HCT116 (cell line): ENCODE measurements around the gene HCFC1. TPM values are rescaled to one million over a fixed set of nuclear protein-coding genes. Genes with fewer than 3 reads are reported as not detected.

ENCODE experiments used
- microRNA counts: library from miRNA; unstranded; fragments of <30 nt; microRNA quantifications from one replicate; lab custom pipeline; 2015
- microRNA-seq: library from miRNA; unstranded; fragments of <30 nt; microRNA quantifications from one replicate; pipeline ENCODE4, GENCODE V29; 2016; ENCODE audit warnings: borderline number of aligned reads
- total RNA-seq: library from RNA; stranded (reverse); gene quantifications from one replicate; pipeline ENCODE4 v1.2.1, GENCODE V29; 2021; ENCODE audit not compliant: unreplicated experiment

HCFC1 gene
- total RNA-seq, 1 experiment from 2014 or later: 72.8 TPM

MicroRNA genes within 50 kb of the gene (microRNA counts, 767-probe panel; counts per million panel counts)
- microRNA hsa-miR-718 (lab: Ali Mortazavi, UCI): not detected

Small RNA genes lying within 50 kb of the gene (microRNA-seq; reads per million reads assigned to microRNA genes)
- not detected for gene MIR3202-1
- gene MIR3202-2: not detected
- gene MIR718: not detected

Other genes with a start within 250 kb of the HCFC1 start
- gene BCAP31, start 247.4 kb downstream of the HCFC1 start, total RNA-seq: 185 TPM
- 7.1 TPM for gene ABCD1, start 247.0 kb downstream of the HCFC1 start, total RNA-seq
- 4.8 TPM for gene PLXNB3, start 207.6 kb downstream of the HCFC1 start, total RNA-seq
- gene SRPK3, start 190.8 kb downstream of the HCFC1 start, total RNA-seq: not detected
- gene IDH3G, start 177.4 kb downstream of the HCFC1 start, total RNA-seq: 49.7 TPM
- 182 TPM for gene SSR4, start 177.2 kb downstream of the HCFC1 start, total RNA-seq
- gene PDZD4, start 141.3 kb downstream of the HCFC1 start, total RNA-seq: 0.30 TPM
- 14.8 TPM for gene L1CAM, start 85.6 kb downstream of the HCFC1 start, total RNA-seq
- gene AVPR2, start 67.1 kb downstream of the HCFC1 start, total RNA-seq: not detected
- gene ARHGAP4, start 45.6 kb downstream of the HCFC1 start, total RNA-seq: 67.4 TPM
- 124 TPM for gene NAA10, start 36.8 kb downstream of the HCFC1 start, total RNA-seq
- 1.3 TPM for gene RENBP, start 27.2 kb downstream of the HCFC1 start, total RNA-seq
- 12.6 TPM for gene TMEM187, start 936 bp upstream of the HCFC1 start, total RNA-seq
- gene IRAK1, start 48.1 kb upstream of the HCFC1 start, total RNA-seq: 92.3 TPM
- gene MECP2, start 125.9 kb upstream of the HCFC1 start, total RNA-seq: 32.4 TPM
- gene OPN1LW, start 172.4 kb upstream of the HCFC1 start, total RNA-seq: not detected
- gene OPN1MW, start 210.8 kb upstream of the HCFC1 start, total RNA-seq: not detected
- not detected for gene OPN1MW2, start 247.9 kb upstream of the HCFC1 start, total RNA-seq